Stimulated activated CD8-positive, alpha-beta memory T cell treated with anti-CD3 and anti-CD28 coated beads, Interleukin-15, amount 100 ng/mL, for 24 hours (primary cell): ENCODE results near the gene ACAT1.
"Not testable (repeated sequence)": the region's sequence is repeated elsewhere in the genome, so short reads cannot be mapped to it uniquely, and the experiment has no call there.

Experiments
- DNase-seq: peaks from one replicate; pipeline ENCODE4 v3.0.0-alpha.2; 2020; ENCODE audit warnings: low read depth

The ACAT1 gene

DNA sequence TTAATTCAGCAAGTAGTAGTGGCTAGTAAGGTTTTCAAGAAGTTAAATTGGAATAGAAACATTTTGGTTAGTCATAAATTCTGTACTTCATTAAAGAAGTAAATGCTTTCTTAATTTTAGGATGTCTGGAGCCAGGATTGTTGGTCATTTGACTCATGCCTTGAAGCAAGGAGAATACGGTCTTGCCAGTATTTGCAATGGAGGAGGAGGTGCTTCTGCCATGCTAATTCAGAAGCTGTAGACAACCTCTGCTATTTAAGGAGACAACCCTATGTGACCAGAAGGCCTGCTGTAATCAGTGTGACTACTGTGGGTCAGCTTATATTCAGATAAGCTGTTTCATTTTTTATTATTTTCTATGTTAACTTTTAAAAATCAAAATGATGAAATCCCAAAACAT is 25.8 kb downstream of the ACAT1 start:
- no peak for DNase-seq

DNA sequence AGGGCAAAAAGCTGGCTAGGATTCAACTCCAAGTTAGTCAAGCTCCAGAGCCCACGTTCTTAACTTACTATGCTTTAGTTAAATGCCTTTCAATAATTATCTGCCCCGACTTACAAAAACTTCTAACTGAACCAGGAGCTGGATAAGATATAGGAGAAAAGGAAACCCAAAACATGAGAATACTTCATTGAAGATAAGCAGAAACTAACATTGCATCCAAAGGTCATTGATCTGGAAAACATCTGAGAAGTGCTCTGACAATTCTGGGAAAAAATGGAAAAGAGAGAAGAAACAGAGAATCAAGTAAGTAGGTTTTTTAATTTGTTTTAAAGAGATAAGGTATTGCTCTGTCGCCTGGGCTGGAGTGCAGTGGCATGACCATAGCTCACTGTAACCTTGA is 27.2 kb downstream of the ACAT1 start:
- DNase-seq: no peak

GRCh38 chr11:108154591-108154990 is 33.2 kb downstream of the ACAT1 start:
- no peak for DNase-seq

DNA sequence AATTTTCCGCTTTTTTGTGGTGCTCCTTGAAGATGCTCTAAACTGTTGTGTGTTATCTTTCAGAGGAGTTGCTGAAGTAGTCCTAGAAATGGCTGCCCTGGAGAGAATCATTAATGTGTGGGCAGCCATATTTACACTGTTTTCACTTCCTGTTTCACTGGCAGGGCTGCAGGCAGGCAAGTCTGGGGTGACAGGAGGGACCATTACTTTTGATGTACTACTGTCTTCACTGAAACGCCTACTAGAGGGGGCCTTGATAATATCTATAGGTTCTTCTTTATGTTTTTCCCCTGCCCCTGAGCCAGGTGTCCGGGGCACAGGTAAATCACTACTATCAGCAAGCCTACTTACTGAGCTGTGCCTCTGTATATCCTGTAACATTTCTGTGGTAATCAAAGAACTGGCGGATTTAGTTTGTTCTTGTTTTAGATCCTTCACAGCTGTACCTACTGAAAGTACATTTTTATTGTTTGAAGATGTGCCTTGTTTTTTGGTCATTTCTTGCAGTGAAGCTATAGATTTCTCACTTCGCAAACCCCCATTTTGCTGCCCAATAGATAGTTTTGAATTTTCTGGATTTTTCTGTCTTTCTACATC is 39.7 kb downstream of the ACAT1 start:
- DNase-seq: no peak

- DNase-seq: not testable (repeated sequence)
Measured at GRCh38 chr11:108162878-108163277, 41.5 kb downstream of the ACAT1 start.

DNA sequence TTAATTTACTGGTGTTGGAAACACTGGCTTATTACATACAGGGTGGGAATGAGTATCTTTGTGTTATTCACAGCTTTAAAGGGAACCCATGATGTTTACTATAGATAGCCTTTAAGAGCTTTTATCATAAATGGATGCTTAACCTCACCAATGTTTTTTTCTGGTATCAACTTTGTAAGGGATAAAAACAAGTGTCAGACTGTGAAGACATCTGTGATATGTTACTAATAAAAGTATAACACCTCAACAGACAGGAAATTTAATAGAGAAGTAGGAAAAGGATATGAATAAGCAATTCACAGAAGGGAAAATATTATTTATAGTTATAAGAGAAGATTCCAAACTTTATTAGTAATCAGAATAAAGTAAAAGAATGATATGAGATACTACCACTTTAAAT is 46.3 kb downstream of the ACAT1 start:
- no peak for DNase-seq

DNA sequence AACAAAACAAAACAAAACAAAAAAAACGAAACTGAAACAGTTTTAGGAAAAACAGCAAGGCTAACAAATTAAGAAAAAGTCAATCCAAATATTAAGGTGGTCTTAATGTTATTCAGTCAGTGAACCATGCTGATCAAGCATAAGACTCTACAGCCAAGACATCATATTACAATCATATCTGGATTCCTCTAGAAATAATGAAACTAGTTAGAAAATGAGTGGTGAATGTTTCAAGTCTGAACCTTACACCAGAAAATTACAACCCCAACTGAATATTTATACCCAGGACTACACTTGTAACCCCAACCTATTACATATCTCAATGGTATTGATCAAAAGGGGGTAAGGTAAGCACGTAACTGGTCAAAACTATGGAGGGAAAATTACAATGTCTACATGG is 48.8 kb downstream of the ACAT1 start:
- no peak for DNase-seq

DNA sequence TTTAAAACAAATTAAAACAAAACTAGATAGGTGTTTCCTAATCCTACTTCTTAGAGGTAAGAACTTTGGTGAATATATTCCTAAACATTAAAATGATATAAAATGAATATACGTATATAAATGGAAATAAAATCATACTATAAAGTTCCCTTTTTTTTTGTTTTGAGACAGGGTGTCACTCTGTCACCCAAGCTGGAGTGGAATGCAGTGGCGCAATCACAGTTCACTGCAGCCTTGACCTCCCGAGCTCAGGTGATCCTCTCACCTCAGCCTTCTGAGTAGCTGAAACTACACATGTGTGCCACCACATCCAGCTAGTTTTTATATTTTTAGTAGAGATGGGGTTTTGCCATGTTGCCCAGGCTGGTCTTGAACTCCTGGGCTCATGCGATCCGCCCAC is 56.2 kb downstream of the ACAT1 start:
- DNase-seq: no peak

DNA sequence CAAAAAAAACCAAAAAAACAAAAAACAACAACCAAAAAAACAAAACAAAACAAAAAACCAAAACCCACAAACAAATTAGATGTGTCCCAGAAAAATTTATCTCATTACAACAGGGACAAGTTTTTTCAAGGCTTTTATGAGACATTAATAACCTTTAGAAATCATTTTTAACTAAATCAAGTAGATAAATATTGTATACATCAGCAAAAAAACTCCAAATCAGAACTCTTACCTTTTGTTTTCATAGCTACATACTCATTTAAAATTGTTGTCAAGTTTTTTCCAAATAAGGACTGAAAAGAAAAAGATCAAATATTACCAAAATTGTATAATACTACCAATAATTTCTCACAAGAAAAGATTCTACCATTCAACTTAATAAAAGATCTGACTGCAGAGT is 72.4 kb downstream of the ACAT1 start:
- no peak for DNase-seq

GRCh38 chr11:108196901-108197300 is 75.5 kb downstream of the ACAT1 start:
- DNase-seq: no peak
